ENCODE results near the gene ARIH2.

ARIH2 gene

DNA sequence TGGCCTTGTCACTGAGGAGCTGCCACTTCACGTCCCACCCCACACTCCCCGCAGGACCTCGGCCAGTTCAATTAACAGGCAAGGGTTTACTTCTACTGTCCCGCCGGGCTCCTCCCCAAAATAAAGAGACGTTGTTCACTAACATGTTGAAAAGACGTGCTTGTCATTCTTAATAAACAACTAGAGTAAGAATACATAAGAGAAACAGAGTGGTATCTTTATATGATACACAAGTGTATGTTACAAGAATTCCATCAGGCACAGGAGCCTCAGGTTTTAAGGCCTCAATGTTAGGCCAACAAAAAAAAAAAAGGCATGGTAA, 110.9 kb downstream of the ARIH2 start:
- no peak for DNase-seq (ENCODE audit: low read depth)
- H3K4me3 ChIP-seq (ENCODE audit: low read depth, low read length): peak overlapping the region; percentile 97
- TF ChIP-seq, protein P1, sequence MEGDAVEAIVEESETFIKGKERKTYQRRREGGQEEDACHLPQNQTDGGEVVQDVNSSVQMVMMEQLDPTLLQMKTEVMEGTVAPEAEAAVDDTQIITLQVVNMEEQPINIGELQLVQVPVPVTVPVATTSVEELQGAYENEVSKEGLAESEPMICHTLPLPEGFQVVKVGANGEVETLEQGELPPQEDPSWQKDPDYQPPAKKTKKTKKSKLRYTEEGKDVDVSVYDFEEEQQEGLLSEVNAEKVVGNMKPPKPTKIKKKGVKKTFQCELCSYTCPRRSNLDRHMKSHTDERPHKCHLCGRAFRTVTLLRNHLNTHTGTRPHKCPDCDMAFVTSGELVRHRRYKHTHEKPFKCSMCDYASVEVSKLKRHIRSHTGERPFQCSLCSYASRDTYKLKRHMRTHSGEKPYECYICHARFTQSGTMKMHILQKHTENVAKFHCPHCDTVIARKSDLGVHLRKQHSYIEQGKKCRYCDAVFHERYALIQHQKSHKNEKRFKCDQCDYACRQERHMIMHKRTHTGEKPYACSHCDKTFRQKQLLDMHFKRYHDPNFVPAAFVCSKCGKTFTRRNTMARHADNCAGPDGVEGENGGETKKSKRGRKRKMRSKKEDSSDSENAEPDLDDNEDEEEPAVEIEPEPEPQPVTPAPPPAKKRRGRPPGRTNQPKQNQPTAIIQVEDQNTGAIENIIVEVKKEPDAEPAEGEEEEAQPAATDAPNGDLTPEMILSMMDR (IDR thresholded peaks at IDR 0.05; ENCODE audit: control insufficient read depth, extremely low read depth, insufficient read depth): no peak

DNA sequence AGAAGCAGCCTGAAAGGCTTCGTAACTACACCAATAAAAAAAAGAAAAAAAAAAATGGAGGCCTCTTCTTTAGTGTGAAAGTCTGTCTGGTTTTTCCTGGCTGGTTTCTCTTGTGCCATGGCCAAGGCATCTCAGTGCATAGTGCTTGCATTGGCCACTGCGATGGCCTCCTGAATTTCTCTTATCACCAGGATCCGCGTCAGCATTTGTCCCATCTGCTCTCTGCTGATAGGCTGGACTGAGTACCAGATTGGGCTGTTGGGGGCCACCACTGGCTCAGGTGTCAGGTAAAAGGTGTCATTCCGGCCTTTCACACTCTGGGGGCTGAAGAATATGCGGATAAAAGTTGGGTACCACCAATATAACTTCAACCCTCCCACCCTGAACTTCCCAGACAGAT, 111.7 kb downstream of the ARIH2 start:
- TF ChIP-seq, protein P1 (IDR thresholded peaks at IDR 0.05; ENCODE audit: control insufficient read depth, extremely low read depth, insufficient read depth): no peak
- no peak overlapping the region for H3K4me3 ChIP-seq (ENCODE audit: low read depth, low read length)
- DNase-seq (ENCODE audit: low read depth): no peak

DNA sequence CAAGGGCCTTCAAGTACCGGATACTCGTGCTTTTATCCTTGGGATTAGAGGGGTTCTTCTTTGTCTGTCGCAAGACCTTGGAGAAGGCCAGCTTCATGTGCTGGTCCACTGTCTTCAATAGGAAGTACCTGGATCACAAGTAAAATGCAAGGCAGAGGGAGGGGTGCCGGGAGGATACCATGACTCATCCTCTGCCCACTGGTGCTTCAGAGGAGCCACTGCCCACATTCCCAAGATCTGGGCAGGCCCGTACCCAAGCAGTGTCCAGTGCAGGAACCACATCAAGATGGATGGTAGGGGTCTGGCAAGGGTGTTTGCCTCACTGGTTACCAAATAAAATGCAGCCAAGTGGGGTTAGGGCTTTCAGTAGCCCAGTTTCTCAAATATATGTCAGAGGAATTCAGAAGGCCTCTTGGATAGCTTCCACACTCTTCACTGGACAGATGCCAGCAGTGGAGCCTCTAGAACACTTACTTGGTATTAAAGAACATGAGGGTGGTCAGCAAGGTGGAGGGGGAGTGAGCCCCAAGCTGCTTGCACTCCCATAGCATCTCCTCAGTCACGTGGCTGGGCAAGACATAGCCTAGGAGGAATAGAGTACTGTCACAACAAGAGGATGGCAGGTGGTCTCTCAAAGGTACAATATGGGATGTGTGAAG, 114.1 kb downstream of the ARIH2 start:
- TF ChIP-seq, protein P1 (IDR thresholded peaks at IDR 0.05; ENCODE audit: control insufficient read depth, extremely low read depth, insufficient read depth): no peak
- DNase-seq (ENCODE audit: low read depth): no peak
- no peak overlapping the region for H3K4me3 ChIP-seq (ENCODE audit: low read depth, low read length)

DNA sequence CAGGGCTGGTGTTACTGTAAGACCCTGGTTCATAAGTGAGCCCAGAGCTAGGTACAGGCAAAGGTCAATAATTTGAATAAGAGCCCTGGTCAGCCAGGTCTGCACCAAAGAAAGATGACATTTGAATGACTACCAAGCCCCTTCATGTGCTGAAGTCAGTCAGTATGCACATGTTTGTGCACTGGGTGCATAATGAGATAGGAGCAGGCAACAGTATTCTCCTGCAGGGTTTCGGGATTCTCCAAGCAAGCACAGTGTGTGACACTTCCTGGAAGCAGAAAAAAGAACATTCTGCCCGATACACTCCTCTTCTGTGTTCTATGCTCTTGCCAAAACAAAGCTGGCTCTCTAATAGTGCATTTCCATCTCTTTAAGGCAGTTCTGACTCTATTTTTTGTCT, 116.0 kb downstream of the ARIH2 start:
- TF ChIP-seq, protein P1 (IDR thresholded peaks at IDR 0.05; ENCODE audit: control insufficient read depth, extremely low read depth, insufficient read depth): no peak

DNA sequence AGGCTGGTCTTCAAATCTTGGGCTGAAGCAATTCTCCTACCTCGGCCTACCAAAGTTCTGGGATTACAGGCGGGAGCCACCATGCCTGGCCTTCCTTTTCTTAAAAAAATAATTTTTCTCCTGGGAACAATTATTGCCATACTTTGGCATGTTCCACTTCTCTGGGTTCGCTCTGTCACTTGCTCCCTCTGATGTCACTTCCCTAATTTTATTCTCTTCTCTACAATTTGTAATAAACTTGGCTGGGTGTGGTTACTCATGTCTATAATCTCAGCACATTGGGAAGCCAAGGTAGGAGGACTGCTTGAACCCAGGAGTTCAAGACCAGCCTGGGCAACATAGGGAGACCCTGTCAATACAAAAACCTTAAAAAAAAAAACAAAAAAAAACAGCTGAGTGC, 116.6 kb downstream of the ARIH2 start:
- DNase-seq (ENCODE audit: low read depth): no peak
- H3K4me3 ChIP-seq (ENCODE audit: low read depth, low read length): no peak overlapping the region
- TF ChIP-seq, protein P1 (IDR thresholded peaks at IDR 0.05; ENCODE audit: control insufficient read depth, extremely low read depth, insufficient read depth): no peak

More for the DNA sequence above, 116.0 kb downstream of the ARIH2 start:
- no peak for DNase-seq (ENCODE audit: low read depth)
- H3K4me3 ChIP-seq (ENCODE audit: low read depth, low read length): no peak overlapping the region
